Activated CD8-positive, alpha-beta memory T cell treated with anti-CD3 and anti-CD28 coated beads for 24 hours (primary cell): ENCODE data around the gene RNF39.
"Not testable (repeated sequence)": the region's sequence is repeated elsewhere in the genome, so short reads cannot be mapped to it uniquely, and the experiment has no call there.

Experiments
- DNase-seq: peaks from one replicate; pipeline ENCODE4 v3.0.0-alpha.2; 2020

Gene RNF39, protein sequence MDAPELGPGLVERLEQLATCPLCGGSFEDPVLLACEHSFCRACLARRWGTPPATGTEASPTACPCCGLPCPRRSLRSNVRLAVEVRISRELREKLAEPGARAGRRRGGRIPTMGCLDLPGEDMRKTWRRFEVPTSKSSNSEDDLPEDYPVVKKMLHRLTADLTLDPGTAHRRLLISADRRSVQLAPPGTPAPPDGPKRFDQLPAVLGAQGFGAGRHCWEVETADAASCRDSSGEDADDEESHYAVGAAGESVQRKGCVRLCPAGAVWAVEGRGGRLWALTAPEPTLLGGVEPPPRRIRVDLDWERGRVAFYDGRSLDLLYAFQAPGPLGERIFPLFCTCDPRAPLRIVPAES

DNA sequence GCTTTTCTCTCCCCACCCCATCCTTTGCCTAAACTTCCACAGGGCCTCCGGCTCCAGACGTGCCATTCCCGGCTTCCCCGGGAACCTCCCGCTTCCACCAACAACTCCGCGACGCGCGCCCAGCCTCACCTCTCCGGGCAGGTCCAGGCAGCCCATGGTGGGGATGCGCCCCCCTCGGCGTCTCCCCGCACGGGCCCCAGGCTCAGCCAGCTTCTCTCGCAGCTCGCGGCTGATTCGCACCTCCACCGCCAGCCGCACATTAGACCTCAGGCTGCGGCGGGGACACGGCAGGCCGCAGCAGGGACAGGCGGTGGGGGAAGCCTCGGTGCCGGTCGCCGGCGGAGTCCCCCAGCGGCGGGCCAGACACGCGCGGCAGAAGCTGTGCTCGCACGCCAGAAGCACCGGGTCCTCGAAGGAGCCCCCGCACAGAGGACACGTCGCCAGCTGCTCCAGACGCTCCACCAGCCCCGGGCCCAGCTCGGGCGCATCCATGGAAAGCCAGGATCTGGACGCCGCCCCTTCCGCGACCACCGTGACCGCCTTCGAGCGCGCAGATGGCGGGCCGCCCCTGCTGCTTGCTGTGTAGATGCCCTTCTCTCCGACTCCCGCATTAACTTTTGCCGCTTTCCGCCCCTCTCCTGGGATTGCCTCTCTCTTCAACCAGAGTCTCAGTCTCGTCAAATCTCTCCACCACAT is at the start of gene RNF39:
Gene RNF39, minus strand, starts transcription at position 676 of the 696 bp plus-strand sequence. Its CDS starts 184 bp downstream, at position 492.
- DNase-seq: no peak

DNA sequence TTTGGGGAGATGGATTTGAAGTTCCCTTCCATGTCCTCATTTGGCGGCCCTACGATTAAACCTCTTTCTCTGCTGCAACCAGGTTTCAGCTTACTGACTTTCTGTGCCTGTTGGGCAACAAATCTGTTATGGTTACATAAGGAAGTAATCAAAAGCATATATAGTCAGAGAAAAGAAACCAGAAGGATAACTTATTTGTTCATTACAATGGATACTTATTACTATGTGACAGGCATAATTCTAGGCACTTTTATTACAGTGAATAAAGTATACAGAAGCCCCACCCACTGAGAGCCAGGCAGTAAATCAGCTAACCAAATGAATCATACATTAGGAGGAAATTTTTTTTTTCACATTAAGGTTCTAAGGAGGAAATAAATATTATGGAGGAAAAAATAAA is 46.9 kb upstream of the RNF39 start:
- DNase-seq: no peak

DNA sequence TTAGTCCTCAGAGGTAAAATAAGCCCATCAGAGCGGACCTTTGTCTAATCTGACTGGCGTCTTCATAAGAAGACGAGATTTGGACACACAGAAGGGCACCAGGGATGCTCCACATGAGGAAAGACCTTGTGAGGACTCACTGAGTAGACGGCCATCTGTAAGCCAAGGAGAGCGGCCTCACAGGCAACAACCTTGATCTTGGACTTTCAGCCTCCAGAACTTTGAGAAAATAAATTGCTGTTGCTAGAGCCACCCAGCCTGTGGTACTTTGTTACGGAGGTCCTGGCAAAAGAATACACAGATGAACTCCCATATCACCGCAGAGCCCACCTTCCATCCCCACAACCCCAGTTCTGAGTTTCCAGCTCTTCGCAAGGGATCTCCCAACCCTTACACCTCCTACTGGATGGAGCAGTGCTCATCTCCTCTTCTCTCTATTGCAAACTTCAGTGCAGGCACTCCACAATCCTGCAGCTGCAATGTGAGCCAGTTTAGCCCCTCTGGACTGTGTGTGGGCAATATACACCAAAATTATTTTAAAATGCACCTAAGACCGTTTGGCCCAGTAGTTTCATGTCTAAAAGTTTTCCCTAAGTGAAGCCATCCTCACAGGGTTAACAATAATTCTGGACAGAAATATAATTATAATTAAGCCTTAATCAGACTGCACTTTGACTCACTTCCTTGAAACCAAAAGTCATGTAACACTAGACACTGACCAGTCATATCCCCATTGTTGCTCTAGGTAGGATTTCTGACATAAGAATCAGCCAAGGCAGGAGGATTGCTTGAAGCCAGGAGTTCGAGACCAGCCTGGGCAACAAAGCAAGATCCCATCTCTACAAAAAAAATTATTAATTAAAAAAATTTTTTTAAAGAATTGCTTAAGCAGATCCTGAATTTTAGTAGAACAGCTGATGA is 46.1 kb upstream of the RNF39 start:
- DNase-seq: no peak

DNA sequence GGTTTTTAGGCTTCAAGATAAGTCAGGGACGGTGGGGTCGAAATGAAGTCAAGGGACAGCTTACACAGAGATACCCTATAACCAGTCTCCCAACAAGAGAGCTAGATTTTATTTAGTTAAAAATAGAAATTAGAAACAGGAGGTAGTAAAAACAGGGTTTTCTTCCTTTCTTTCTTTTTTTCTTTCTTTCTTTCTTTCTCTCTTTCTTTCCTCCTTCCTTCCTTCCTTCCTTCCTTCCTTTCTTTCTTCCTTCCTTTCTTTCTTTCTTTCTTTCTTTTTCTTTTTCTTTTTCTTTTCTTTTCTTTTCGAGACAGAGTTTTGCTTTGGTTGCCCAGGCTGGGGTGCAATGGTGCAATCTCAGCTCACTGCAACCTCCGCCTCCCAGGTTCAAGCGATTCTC is 43.1 kb upstream of the RNF39 start:
- DNase-seq: not testable (repeated sequence)

DNA sequence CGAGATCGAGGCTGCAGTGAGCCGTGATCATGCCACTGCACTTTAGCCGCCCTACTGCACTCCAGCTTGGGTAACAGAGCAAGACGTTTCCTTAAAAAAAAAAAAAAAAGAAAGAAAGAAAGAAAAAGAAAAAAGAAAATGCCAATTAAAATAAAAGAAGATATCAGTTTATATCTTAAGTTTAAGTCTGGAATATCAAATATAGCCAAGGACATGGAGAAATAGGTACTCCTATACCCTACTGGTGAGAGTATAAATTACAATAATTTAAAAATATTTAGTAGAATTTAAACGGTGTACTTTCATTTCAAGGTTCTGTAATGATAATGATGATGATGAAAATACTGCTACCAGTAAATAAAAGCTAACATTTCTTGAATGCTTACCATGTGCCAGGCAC is 41.2 kb upstream of the RNF39 start:
- DNase-seq: no peak

DNA sequence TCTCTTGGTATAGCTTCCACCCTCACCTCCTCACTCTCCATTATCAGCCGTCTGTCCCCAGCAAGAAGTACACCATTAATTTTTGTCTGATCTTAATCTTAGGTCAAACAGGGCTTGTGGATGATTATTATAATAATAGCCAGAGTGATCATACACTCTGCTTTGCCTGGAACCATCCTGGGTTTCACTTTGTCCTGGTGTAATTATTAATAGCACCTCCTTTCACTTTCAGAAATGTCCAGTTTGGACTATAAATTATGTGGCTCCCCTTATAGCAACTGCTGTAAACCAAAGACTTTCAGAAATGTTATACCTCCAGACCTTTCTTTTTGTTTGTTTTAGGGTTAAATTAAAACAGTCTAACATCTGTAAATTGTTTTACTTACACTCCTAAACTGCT is 38.3 kb upstream of the RNF39 start:
- DNase-seq: no peak

DNA sequence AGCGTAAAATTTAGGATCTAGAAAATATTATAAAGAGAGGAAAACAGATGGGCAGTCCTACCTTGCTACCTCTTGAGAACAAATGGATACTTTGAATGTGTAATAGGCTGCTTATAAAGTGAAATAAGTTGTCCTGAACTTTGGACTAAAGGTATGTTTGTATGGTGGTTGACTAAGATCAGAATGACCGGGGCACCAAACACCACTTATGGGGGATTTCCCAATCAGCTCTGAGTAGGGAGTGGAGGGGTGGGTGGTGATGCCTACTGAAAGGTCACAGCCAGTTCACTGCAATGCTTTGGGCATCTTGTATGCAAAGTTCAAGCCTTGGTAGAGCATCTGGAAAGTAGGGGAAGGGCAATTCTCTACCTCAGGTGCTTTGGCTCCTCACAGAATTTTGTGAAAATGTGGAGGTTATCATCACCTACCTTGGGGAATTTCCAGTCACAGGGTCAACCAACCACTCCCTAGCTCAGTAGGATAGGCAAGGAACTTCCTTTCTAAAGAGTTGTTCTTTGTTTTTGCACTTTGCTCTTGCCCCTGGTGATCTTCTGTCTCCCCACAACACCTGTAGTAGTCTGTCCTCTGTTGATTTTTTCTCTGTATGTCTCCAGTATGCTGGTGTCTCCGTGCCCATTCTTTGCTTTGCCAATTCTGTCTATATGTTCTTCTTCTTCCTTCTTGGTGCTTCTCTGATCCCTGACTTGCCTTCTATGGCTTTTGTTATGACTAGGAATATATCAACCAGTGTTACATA is 37.6 kb upstream of the RNF39 start, which contains the start of gene TRIM31:
Gene TRIM31, minus strand, starts transcription at position 88 of the 757 bp plus-strand sequence. CDS start 285 bp downstream, outside the sequence.
- DNase-seq: no peak

DNA sequence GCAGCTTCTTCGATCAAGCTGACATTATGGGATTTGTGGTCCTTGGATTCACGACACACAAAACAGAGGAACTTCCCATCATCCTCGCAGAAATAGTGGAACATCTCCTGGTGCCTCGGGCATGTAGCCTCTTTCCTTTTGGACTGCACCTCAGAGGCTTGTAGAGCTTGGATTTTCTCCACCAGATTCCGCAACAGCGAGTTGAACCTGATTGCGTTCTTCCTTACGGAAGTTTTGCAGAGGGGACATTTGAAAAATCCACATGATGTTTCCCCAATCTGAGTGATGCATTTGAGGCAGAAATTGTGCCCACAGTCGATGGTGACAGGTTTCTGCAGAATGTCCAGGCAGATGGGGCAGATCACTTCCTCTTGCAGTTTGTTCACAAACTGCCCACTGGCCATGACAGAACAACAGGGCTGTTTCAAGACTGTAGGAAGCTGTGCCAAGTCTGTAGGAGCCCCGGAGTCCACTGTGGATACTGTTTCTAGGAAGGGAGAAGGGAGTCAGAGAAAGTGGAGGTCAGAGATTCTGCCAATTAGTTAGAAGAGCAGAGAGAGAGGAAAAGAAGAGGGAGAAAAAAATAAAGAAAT is 36.9 kb upstream of the RNF39 start:
- no peak for DNase-seq

DNA sequence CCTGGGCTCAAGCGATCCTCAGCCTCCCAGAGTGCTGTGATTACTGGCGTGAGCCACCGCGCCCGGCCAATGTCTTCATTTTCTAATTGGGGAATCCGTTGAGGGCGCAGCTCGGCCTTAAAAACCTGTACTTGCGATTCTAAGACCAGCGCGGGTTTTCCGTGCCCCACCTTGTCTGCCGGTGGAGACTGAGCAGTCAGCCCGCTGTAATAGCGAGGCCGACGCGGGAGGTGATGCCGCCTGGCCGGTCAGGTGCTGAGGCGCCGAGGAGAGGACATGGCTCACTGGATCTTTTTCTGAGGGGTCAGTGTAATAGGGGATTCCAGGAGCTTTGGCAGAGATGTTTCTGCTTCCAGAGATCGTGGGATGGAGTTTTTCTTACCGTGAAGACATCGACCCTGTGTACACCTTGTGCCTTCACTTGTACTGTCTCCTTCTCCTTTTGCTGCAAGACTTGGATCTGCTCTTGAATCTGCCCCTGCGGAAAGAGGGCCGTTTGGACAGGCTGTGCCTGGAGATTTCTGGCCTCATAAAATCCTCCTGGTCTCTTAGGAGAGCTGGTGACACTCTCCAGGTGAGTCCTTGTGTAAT is 35.8 kb upstream of the RNF39 start:
- DNase-seq: no peak

DNA sequence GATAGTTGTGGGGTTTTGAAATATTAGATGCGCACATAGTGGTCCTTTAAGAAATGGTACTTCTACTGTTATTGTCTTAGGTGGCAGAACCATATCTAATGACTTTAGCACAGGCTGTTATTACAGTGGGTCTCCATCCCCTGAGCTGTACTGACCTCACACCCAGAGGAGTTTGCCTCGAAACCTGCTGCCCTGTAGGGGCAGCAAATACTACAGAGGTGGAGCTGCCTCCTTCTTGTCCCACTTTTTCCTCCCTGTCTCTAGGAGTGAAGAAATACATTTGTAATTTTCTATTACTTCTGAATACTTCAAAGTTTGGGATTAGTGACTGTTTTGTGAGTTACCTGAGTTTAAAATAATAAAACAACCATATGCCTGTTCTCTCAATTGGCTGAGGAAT is 29.1 kb upstream of the RNF39 start:
- DNase-seq: no peak

DNA sequence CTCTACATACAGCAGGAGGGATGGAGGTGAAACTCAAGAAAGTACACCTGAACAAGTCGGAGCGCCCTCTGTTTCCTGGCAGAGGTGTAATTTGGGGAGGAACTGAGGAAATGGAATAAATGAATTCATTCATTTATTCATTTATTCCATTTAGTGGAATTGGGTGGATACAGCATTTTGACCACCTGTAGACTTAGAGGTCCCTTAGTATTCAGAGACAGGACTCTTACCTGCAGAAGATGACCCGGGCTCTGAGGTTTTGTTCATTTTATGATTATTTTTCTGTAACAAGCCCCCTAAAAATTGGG is 28.3 kb upstream of the RNF39 start:
- no peak for DNase-seq

DNA sequence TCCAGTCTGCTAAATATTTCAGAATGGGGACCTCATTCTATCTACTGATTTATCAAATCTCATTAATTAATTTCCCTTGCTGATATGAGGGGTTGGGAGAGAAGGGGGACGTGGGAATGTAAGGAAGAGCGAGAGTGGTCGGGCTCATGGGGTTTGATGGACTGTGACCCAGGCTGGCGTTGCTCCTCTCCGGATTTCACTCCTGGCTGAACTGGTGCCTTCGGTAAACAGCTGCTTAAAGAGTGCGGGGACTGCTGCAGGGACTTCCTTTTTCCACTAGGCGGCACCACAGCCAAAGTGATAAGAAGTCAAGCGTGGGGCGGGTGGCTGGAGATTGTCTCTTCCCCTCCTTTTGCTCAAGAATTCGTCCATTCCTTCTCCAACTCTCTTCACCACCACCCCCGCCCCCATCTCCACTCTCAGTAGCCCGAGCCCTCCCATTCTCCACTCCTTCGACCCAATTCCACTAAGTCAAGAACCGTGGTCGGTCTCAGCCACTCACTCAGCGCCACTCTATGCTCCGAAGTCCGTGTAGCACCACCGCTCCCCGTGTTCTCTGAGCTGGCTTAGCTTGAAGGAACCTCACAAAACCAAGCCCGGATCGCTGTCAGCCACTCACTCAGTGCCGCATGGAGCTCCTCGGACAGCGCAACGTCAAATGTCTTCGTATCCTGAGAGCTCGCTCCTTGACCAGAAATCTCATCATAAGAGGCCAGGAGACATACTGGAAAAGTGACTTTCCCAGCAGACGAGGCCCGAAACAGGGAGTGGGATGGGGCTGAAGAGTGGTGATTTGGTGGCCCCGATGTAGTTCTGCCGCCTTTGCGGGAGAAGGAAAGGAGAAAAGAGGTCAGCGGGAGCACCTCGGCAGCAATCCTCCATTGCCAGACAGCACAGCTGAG is 27.7 kb upstream of the RNF39 start:
- peak; percentile 91 for DNase-seq

DNA sequence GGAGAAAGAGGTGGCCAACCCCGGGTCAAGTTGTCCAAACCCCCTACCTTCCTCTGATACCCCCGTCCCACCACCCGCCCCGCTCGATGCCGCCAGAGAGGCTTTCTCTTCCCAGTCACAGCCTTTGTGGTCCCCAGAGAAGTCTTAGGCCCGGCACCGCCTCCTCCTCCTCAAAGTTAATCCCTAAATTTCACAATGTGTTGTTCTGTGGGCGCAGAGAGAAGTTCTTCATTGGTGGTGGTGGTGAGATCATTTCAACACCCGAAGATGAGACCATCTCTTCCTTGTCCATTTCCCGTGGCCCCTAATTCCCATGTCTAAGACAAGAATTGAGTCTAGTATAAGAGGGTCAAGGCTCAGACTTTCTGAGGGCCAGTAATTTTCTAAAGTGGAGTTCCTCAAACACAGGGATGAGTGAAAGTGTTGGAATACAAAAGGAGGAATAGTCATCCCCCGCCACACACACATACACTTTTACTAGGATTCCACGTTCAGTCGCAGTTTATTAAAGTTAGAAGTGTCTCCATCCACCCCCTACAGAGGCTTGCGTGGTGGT is 26.9 kb upstream of the RNF39 start:
- no peak for DNase-seq

DNA sequence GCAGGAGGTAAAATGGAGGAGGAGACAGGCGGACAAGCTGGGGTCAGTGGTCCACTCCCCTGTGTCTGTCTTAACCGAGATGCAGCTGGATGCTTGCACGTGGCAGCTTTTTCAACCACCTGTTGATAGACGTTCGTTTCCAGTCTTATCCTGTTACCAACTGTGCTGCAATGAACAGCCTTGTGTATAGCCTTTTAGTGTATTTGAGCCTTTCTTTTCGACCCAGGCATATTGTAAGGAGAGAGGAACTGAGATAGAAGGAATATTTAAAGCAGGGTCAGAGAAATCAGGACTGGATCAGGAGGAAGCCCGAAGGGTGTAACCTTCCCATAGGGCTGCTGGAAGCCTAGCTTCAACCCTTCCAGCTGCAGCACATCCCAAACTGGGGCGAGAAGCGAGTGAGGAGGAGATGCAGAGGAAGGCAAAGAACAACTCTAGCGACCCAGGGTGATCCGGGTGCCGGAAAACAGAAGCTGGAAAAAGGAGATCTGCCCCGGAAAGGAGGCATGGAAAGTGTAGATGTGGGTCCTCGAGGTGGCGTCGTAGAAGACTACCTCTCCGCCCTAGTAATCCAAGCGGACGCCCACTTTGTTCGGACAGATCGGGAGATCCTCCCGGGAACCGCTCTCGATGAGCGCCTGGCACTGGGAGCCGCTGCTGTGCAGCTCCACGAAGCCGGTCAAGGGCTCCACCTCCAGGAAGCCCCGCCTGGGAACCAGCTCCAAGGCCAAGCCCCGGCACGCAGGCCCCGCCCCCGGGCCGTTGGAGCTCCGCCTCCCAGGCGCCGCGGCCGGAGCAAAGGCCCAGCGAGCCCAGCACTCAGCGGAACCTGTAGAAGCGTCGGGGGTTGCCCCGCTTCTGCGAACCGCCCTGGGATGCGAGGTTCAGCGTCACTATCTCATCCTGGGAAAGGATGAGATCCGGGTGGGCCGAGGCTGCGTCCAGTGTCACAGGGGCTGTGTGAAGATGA is 26.2 kb upstream of the RNF39 start:
- DNase-seq: peak; percentile 86

DNA sequence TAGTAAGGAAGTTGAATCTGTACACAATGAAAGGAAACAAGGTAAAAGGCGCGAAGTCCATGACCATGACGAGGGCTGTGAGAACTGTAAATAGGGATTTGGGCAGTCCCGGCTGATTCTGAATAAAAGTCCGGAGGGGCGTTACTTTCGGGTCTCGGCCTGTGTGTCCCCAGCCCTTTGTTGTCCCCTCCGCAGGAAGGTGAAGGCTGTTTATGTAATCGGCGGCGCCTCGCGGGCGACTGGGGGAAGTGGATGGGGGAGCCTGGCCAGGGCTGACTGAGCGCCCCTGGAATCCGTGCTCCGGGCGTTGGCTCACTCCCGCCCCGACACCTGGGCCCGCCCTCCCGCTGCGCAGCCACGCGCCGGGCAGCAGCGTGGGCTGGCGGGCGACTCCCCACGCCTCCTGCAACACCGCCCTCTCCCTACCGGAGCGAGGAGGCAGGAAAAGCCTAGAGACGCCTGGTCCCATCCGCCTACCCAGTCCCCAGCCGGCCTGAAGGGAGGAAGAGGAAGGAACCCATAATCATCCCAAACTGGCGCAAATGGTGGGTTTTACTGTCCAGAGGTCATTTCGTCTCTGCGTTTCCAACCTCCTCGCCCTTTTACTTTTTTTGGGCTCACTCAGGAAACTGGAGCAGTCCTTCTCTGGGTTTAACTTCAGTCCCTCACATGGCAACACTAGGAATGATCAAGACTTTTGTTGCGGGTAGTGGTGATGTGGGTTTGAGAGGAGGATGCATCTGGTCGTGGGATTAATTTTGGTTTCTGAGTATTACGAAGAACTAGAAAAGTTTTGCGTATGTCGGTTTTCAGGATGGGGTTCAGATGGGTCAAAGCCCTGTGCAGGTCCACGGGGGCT is 25.2 kb upstream of the RNF39 start:
- DNase-seq: peak; percentile 62

DNA sequence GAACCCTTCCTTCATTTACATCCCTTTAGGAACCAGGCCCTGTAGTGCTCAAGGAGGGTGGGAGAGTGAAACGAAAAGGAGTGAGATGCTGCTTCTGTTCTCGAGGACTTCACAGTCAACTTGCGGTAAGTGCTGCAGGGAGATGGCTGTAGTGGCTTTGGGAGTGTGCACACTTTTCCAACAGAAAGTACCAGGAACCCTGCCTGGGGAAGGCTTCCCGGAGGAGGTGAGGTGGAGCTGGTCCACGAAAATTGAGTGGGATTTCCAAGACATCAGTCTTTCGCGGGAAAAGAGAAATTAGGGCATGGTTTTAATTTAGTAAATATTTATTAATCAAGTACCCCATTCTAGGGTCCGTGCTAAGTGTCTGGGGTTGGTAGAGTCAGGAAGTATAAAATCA is 24.6 kb upstream of the RNF39 start:
- DNase-seq: no peak

DNA sequence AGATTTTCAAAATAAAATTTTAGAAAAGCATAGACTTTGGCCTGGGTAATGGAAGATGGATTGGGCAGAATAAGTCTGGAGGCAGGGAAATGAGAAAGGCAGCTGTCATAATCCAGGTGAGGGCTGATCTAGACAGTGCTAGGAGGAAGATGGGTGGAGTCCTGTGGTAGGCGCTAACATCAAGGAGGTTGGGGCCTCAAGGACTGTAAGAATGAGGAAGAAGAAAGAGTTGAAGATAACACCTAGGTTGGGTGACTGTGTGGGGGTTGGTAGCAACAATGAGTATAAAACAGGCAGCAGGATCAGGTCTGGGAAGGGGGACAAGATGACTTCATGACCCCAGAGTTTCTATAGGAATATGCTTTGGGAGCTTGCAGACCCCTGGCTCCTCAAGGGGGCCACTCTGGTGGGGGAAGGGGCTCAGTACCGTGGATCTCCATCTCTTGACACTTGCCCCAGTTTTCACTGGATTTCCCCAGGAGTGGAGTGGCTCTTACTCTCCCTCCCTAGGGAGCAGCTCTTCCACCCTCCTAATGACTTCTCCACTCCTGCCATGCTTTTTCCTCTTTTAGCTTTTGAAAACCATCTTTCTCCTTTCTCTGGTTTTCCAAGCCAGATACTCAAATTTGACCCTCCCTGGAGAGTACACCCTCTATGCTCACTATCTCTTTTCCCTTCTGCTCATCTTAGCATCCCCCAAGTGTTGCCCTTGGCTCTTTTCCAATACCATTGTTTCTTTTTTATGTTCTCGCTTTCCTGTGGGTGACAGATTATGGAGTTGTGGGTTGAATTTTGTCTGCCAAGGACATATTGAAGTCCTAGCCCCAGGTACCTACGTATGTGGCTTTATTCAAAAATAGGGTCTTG is 22.6 kb upstream of the RNF39 start:
- no peak for DNase-seq
